WTC11 (cell line): ENCODE data around the gene MIAT.

Source experiments
- CBFB ChIP-seq: sonication (generic); formaldehyde crosslinking; IDR thresholded peaks from 2 replicates; pipeline ENCODE4 v1.8.1; 2022; ENCODE audit warnings: mild to moderate bottlenecking, low read depth, missing genetic modification reagents
- FOXJ3 ChIP-seq: sonication (generic); formaldehyde crosslinking; IDR thresholded peaks from 2 replicates; pipeline ENCODE4 v1.9.0; 2021; ENCODE audit warnings: missing genetic modification reagents, mild to moderate bottlenecking, borderline replicate concordance
- IRF2 ChIP-seq: sonication (generic); formaldehyde crosslinking; IDR thresholded peaks from 2 replicates; pipeline ENCODE4 v1.8.0; 2022; ENCODE audit warnings: low read depth, missing genetic modification reagents, borderline replicate concordance
- SP1 ChIP-seq: sonication (generic); formaldehyde crosslinking; conservative IDR thresholded peaks from 2 replicates; pipeline ENCODE4 v1.8.1; 2022; ENCODE audit warnings: missing genetic modification reagents
- TEAD4 ChIP-seq: sonication (generic); formaldehyde crosslinking; IDR thresholded peaks from 2 replicates; pipeline ENCODE4 v1.8.0; 2022; ENCODE audit warnings: mild to moderate bottlenecking, missing genetic modification reagents
- ZNF416 ChIP-seq: fragments of 250-450 bp; sonication (Bioruptor Pico); IDR thresholded peaks from 2 replicates; pipeline ENCODE4 v1.9.0; 2021; ENCODE audit warnings: mild to moderate bottlenecking, inconsistent platforms
- TF ChIP-seq, protein P1 (sequence below): sonication (generic); formaldehyde crosslinking; IDR thresholded peaks from 2 replicates; pipeline ENCODE4 v1.8.1; 2022; ENCODE audit warnings: low read depth, missing genetic modification reagents, borderline replicate concordance
- TF ChIP-seq, protein P2 (sequence below): fragments of 200-600 bp; IDR thresholded peaks from 2 replicates; pipeline ENCODE4 v1.8.0; 2022; ENCODE audit warnings: antibody characterized with exemption
- TF ChIP-seq, protein P3 (sequence below): sonication (generic); formaldehyde crosslinking; IDR thresholded peaks from 2 replicates; pipeline ENCODE4 v1.8.0; 2022; ENCODE audit warnings: mild to moderate bottlenecking, missing genetic modification reagents
- TF ChIP-seq, protein P4 (sequence below): fragments of 250-450 bp; sonication (Bioruptor Pico); IDR thresholded peaks from 2 replicates; pipeline ENCODE4 v1.9.0; 2021; ENCODE audit warnings: mild to moderate bottlenecking
- TF ChIP-seq, protein P5 (sequence below): sonication (generic); formaldehyde crosslinking; IDR thresholded peaks from 2 replicates; pipeline ENCODE4 v1.8.1; 2023; ENCODE audit warnings: mild to moderate bottlenecking, missing genetic modification reagents
- TF ChIP-seq, protein P6 (sequence below): sonication (generic); formaldehyde crosslinking; conservative IDR thresholded peaks from 2 replicates; pipeline ENCODE4 v1.8.1; 2022; ENCODE audit warnings: mild to moderate bottlenecking, missing genetic modification reagents
- TF ChIP-seq, protein P7 (sequence below): sonication (generic); formaldehyde crosslinking; IDR thresholded peaks from 2 replicates; pipeline ENCODE4 v1.8.1; 2022; ENCODE audit warnings: mild to moderate bottlenecking, moderate library complexity, missing genetic modification reagents

DNA sequence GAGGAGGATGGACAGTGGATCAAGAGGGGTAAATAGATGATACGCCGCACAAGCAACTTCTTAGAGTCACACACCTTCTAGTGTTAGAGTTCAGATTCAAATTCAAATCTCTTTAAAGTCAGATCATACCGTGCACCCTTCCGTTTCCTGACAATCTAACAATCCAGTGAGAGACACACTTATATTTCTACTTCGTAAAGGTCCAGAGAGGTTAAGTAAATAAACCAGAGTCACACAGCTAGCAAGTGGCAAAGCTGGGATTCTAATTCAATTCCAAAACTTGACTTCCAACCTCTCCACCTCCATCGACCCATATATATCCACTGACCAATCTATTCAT, 34.0 kb downstream of the MIAT start:
- TF ChIP-seq, protein P1, sequence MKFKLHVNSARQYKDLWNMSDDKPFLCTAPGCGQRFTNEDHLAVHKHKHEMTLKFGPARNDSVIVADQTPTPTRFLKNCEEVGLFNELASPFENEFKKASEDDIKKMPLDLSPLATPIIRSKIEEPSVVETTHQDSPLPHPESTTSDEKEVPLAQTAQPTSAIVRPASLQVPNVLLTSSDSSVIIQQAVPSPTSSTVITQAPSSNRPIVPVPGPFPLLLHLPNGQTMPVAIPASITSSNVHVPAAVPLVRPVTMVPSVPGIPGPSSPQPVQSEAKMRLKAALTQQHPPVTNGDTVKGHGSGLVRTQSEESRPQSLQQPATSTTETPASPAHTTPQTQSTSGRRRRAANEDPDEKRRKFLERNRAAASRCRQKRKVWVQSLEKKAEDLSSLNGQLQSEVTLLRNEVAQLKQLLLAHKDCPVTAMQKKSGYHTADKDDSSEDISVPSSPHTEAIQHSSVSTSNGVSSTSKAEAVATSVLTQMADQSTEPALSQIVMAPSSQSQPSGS (CRISPR knock-in tag): no peak
- TF ChIP-seq, protein P2, sequence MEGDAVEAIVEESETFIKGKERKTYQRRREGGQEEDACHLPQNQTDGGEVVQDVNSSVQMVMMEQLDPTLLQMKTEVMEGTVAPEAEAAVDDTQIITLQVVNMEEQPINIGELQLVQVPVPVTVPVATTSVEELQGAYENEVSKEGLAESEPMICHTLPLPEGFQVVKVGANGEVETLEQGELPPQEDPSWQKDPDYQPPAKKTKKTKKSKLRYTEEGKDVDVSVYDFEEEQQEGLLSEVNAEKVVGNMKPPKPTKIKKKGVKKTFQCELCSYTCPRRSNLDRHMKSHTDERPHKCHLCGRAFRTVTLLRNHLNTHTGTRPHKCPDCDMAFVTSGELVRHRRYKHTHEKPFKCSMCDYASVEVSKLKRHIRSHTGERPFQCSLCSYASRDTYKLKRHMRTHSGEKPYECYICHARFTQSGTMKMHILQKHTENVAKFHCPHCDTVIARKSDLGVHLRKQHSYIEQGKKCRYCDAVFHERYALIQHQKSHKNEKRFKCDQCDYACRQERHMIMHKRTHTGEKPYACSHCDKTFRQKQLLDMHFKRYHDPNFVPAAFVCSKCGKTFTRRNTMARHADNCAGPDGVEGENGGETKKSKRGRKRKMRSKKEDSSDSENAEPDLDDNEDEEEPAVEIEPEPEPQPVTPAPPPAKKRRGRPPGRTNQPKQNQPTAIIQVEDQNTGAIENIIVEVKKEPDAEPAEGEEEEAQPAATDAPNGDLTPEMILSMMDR: no peak
- TF ChIP-seq, protein P3, sequence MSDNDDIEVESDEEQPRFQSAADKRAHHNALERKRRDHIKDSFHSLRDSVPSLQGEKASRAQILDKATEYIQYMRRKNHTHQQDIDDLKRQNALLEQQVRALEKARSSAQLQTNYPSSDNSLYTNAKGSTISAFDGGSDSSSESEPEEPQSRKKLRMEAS (CRISPR knock-in tag): no peak
- no peak for TF ChIP-seq IRF2 (CRISPR knock-in tag)
- TF ChIP-seq CBFB (CRISPR knock-in tag): no peak
- TF ChIP-seq FOXJ3 (CRISPR knock-in tag): no peak
- TF ChIP-seq, protein P4, sequence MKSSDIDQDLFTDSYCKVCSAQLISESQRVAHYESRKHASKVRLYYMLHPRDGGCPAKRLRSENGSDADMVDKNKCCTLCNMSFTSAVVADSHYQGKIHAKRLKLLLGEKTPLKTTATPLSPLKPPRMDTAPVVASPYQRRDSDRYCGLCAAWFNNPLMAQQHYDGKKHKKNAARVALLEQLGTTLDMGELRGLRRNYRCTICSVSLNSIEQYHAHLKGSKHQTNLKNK: no peak
- TF ChIP-seq, protein P5, sequence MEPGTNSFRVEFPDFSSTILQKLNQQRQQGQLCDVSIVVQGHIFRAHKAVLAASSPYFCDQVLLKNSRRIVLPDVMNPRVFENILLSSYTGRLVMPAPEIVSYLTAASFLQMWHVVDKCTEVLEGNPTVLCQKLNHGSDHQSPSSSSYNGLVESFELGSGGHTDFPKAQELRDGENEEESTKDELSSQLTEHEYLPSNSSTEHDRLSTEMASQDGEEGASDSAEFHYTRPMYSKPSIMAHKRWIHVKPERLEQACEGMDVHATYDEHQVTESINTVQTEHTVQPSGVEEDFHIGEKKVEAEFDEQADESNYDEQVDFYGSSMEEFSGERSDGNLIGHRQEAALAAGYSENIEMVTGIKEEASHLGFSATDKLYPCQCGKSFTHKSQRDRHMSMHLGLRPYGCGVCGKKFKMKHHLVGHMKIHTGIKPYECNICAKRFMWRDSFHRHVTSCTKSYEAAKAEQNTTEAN (CRISPR knock-in tag): no peak
- no peak for TF ChIP-seq ZNF416 (CRISPR knock-in tag)
- TF ChIP-seq, protein P6, sequence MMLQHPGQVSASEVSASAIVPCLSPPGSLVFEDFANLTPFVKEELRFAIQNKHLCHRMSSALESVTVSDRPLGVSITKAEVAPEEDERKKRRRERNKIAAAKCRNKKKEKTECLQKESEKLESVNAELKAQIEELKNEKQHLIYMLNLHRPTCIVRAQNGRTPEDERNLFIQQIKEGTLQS: no peak
- TF ChIP-seq SP1: no peak
- no peak for TF ChIP-seq TEAD4 (CRISPR knock-in tag)
- TF ChIP-seq, protein P7, sequence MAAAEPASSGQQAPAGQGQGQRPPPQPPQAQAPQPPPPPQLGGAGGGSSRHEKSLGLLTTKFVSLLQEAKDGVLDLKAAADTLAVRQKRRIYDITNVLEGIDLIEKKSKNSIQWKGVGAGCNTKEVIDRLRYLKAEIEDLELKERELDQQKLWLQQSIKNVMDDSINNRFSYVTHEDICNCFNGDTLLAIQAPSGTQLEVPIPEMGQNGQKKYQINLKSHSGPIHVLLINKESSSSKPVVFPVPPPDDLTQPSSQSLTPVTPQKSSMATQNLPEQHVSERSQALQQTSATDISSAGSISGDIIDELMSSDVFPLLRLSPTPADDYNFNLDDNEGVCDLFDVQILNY (CRISPR knock-in tag): no peak
